GM19455 (cell line): ENCODE measurements around the gene SLC29A2.

Experiments
- ATAC-seq: cut with Tn5 transposase; IDR thresholded peaks from one replicate; pipeline ENCODE4 v1.9.1; 2021; ENCODE audit not compliant: unreplicated experiment

The SLC29A2 gene

GRCh38 chr11:66371627-66372415, at the start of gene SLC29A2:
TSS of gene SLC29A2 (minus strand) at chr11:66371760. CDS start at chr11:66371591, 169 bp downstream.
- peak; percentile 73 for ATAC-seq

GRCh38 chr11:66420671-66421476, 49.3 kb upstream of the SLC29A2 start, which contains the start of gene NPAS4:
TSS of gene NPAS4 (plus strand) at chr11:66421035. CDS start at chr11:66421180, 145 bp downstream.
- no peak for ATAC-seq

GRCh38 chr11:66419825-66420224, 48.3 kb upstream of the SLC29A2 start:
- ATAC-seq: no peak

- no peak for ATAC-seq
These were observed 47.4 kb upstream of the SLC29A2 start for GRCh38 chr11:66418986-66419308.

GRCh38 chr11:66418168-66418985, 46.8 kb upstream of the SLC29A2 start:
- no peak for ATAC-seq

GRCh38 chr11:66417000-66417399, 45.4 kb upstream of the SLC29A2 start:
- no peak for ATAC-seq

GRCh38 chr11:66415423-66415822, 43.9 kb upstream of the SLC29A2 start:
- no peak for ATAC-seq

GRCh38 chr11:66414120-66414934, 42.8 kb upstream of the SLC29A2 start:
- ATAC-seq: no peak

GRCh38 chr11:66413167-66413566, 41.6 kb upstream of the SLC29A2 start:
- ATAC-seq: no peak

- no peak for ATAC-seq
These were observed 40.5 kb upstream of the SLC29A2 start for GRCh38 chr11:66412110-66412509.

GRCh38 chr11:66411323-66411722, 39.8 kb upstream of the SLC29A2 start:
- ATAC-seq: no peak

GRCh38 chr11:66410191-66410590, 38.6 kb upstream of the SLC29A2 start:
- ATAC-seq: no peak

- ATAC-seq: no peak
These were observed 37.7 kb upstream of the SLC29A2 start for GRCh38 chr11:66409226-66409625.

GRCh38 chr11:66408488-66409214, 37.1 kb upstream of the SLC29A2 start:
- ATAC-seq: peak; percentile 59

- ATAC-seq: no peak
These were observed 36.1 kb upstream of the SLC29A2 start for GRCh38 chr11:66407651-66408050.

GRCh38 chr11:66393954-66394353, 22.4 kb upstream of the SLC29A2 start:
- no peak for ATAC-seq

GRCh38 chr11:66391322-66391721, 19.8 kb upstream of the SLC29A2 start:
- ATAC-seq: no peak

GRCh38 chr11:66388780-66389386, 17.3 kb upstream of the SLC29A2 start:
- no peak for ATAC-seq
